Left lobe of liver (tissue), 2 donors: ENCODE results near the gene DNAJA4. TPM values are rescaled to one million over a fixed set of nuclear protein-coding genes. Genes with fewer than 3 reads are reported as not detected.

ENCODE experiments used
- ATAC-seq: fragments of 200-7000 bp; cut with Tn5 transposase; one replicate; pipeline ENCODE4 v1.9.1; 2020; ENCODE audit warnings: mild to moderate bottlenecking, moderate library complexity
- DNase-seq: peaks from one replicate; pipeline ENCODE4 v3.0.0-alpha.2; 2020; ENCODE audit warnings: low spot score
- total RNA-seq: library from RNA; stranded (reverse); gene quantifications from one replicate; pipeline ENCODE4 v1.2.1, GENCODE V29; 2021
- donor health status: DM: no; HTN: no; CAD: no; lungs with moderate emphysema.
- donor health status: DM: no; HTN: yes; CAD: no.

The DNAJA4 gene
- 0.86 TPM for total RNA-seq

DNA sequence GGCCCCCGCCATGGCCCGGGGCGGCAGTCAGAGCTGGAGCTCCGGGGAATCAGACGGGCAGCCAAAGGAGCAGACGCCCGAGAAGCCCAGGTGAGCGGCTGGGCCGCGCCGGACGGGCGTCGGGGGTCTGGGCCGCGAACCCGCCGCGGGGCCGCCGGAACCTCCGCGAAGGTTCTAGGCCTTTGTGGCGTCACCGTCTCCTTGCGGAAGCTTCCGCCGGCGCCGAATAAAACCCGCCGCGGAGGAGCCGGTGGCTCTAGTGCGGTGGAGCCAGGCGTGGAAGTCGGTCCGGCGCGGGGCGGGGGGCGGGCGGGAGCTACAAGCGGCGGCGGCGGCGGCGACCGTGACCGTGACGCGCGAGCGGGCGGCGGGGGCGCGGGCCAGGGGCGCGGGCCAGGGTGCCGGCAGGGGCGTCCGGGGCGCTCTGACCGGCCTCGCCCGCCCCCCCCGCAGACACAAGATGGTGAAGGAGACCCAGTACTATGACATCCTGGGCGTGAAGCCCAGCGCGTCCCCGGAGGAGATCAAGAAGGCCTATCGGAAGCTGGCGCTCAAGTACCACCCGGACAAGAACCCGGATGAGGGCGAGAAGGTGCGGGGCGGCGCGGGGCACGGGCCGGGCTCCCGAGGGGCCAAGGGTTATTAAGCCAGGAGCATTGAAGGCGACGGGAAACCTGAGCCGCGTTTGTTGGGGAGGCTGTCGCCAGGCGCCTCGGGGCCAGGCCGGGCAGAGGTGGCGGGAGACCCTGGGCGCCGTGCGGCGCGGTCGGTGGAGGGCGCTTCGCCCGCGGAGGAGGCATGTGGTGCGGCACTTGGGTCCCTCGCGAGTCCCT, at the start of gene DNAJA4:
DNAJA4 (plus strand) TSS at position 259 of the 833 bp plus-strand sequence; CDS start at position 461, 202 bp downstream.
- ATAC-seq (peak; percentile 57), DNase-seq (no peak)

GRCh38 chr15:78216276-78217104, 47.9 kb upstream of the DNAJA4 start:
- peak; percentile 97 for ATAC-seq
- DNase-seq = peak; percentile 94

- ATAC-seq = no peak
- no peak for DNase-seq
Observed at GRCh38 chr15:78220713-78221112, 43.6 kb upstream of the DNAJA4 start.

- ATAC-seq (no peak), DNase-seq (no peak)
Observed at GRCh38 chr15:78222745-78223395, 41.5 kb upstream of the DNAJA4 start.

DNA sequence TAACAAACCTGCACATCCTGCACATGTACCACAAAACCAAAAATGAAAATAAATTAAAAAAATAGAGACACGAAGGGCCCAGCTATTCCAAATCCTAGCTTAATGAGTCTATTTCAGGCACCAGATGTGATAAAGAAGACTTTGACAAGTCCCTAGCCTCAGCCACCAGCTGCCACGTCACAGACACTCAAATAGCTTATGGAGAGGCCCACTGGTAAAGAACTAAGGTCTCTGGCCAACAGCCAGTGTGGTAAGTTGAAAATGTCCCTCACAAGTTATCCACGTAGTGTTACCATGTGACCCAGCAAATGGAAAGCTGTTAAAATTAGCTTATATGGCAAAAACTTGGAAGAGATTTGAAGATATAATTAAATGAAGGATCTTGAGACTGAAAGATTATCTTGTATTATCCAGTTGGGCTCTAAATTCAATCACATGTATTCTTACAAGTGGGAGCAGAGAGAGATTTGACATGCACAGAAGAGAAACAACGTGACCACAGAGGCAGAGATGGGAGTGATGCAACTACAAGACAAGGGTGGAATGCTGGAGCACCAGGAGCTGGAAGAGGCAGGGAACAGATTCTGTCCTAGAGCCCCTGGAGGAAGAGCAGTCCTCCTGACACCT, 40.9 kb upstream of the DNAJA4 start:
- no peak for ATAC-seq

GRCh38 chr15:78224023-78224411, 40.3 kb upstream of the DNAJA4 start:
- no peak for ATAC-seq

More for the DNA sequence above, 40.9 kb upstream of the DNAJA4 start:
- DNase-seq = no peak

GRCh38 chr15:78225783-78226541, 38.4 kb upstream of the DNAJA4 start:
- DNase-seq (no peak), ATAC-seq (no peak)

More at GRCh38 chr15:78224023-78224411, 40.3 kb upstream of the DNAJA4 start:
- no peak for DNase-seq

DNA sequence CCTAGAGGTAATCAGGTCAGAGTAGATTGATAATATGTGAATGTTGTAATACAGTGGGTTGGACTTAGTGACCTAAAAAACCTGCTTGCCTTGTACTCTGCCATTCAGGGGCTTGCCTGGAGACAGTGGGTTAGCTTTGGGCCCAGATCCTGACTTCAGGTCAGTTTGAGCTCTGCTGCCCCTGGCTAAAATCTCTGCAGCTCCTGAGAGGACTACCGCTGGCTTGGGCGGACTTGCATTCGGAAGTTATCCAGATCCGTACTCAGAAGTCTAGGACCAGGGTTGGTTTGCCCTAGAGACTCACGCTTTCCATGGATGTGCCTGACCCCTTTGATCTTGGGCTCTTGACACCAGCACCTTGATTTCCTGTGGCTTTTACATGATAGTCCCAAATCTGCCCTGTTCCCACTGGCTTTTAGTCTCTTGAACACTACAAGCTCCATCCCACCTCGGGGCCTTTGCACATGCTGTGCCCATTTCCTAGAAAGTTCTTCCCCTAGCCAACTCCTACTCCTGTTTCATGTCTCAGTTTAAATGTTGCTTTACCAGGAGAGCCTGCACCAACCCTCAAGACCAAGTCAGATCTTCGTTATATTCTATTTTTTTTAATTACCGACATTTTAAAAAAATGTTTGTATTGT, 35.9 kb upstream of the DNAJA4 start:
- ATAC-seq (peak; percentile 63), DNase-seq (no peak)

GRCh38 chr15:78229431-78230406, 34.6 kb upstream of the DNAJA4 start:
- ATAC-seq = no peak
- DNase-seq = no peak

- DNase-seq (no peak), ATAC-seq (no peak)
Observed at GRCh38 chr15:78232951-78233350, 31.4 kb upstream of the DNAJA4 start.

GRCh38 chr15:78233496-78233895, 30.9 kb upstream of the DNAJA4 start:
- ATAC-seq = no peak

GRCh38 chr15:78234515-78235040, 29.8 kb upstream of the DNAJA4 start, which contains the start of gene ACSBG1:
ACSBG1 (minus strand) TSS chr15:78234565; CDS start chr15:78234501, 64 bp downstream.
- no peak for DNase-seq
- no peak for ATAC-seq

More at GRCh38 chr15:78233496-78233895, 30.9 kb upstream of the DNAJA4 start:
- no peak for DNase-seq

DNA sequence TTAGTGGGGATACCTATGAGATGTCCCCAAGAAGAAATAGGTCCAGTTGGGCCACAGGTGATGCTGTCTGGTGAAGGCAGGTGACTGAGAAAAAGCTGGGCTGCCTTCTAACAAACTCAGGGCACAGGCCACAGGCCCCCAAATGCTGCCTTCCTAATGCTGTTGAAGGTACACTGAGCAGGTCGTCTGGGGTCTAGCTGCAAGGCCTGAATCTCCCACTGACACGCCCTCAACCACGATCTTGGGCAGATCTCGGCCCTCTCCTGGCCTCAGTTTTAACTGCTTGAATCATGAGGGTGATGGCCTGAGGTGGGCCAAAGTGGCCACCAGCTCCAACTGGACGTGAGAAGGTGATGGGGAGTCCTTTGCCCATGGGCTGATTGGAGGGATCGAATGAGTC, 27.9 kb upstream of the DNAJA4 start:
- DNase-seq (no peak), ATAC-seq (no peak)

- no peak for DNase-seq
- ATAC-seq = peak; percentile 18
Observed at GRCh38 chr15:78237146-78237545, 27.2 kb upstream of the DNAJA4 start.

DNA sequence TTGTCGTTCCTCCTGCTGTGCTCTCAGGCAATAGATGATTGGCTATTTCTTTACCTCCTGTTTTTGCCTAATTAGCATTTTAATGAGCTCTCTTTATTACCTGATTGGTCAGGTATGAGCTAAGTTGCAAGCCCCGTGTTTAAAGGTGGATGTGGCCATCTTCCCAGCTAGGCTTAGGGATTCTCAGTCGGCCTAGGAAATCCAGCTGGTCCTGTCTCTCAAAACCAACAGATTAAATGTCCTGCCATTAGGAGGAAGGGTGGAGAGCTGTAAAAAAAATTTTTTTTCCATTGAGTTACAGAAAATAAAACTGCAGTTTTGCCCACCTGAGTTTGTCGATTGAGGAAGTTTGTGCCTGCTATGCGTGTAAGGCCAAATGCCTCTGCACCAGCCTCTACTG, 24.6 kb upstream of the DNAJA4 start:
- no peak for DNase-seq

DNA sequence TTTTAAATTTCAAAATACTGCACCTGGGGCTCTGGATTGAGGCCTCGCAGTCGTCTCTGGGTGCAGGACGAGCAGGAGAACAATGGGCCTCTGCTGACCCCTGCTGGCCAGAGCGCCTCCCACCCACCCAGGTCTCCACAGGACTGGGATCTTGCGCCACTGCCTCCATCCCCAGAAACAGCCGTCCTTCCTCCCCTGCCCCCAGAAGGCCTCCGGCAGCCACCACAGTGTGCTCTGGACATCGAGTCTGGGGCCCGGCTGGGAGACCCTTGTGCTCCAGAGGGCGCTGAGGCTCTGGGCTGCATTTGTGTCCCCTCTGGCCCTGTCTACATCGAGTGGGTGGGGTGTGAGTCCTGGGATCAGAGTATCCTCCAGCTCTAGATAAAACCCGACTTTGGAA, 23.3 kb upstream of the DNAJA4 start:
- DNase-seq (peak; percentile 86), ATAC-seq (peak; percentile 97)

More for the DNA sequence above, 24.6 kb upstream of the DNAJA4 start:
- ATAC-seq = no peak

- DNase-seq (no peak), ATAC-seq (peak; percentile 69)
Observed at GRCh38 chr15:78242128-78242527, 22.2 kb upstream of the DNAJA4 start.

DNA sequence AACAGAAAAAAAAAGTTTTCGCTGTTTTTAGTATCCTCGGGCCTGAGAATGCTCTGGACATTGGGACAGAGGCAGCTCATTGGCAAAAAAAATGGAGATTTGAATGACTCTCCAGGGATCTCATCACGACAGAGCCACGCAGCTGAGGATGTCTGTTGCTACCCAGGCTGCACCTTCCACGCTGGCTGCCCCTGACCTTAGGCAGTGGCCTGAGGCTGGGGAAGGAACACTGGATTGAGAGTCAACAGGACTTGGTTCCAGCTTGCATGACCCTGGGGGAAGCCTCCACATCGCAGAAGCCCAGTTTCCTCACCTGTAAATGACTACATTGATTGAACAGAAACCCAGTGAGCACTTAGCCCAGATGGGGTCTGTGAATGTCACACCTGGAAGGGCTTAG, 21.3 kb upstream of the DNAJA4 start:
- ATAC-seq (no peak), DNase-seq (no peak)
